ENCODE measurements around the gene HOXB5.

Gene HOXB5

DNA sequence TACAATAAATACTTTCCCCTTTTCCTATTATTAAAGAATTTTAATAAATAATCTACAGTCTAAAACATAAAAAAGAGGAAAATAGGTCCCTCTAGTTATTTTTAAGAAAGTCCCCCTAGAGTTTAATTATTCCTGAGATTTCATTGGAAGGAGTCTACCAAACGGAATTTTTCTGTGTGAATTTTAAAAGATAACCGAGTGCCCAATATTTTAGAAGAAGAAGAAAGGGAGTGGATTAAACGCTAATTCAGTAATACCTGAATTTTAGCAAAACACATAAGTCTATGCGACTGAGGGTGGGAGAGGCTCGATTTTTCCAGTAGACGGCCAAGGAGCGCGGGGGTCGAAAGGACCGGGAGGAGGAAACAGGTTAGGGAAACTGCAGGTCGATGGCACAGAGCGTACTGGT is 50.9 kb downstream of the HOXB5 start:
- Histone ChIP-seq H3K36me3 (ENCODE audit: control insufficient read depth, insufficient read depth, low read length) (peaks cover 10% of the 10 kb centered on the region), H3K4me1 (ENCODE audit: control insufficient read depth, insufficient read depth, low read length, poor library complexity, severe bottlenecking) (peaks cover 33% of the 10 kb centered on the region), H3K9me3 (ENCODE audit: control insufficient read depth, low read length) (no peaks in the 10 kb centered on the region), H3K27ac (ENCODE audit: low read depth, low read length, severe bottlenecking) (peak overlapping the region; percentile 95), H3K4me3 (ENCODE audit: extremely low read depth, insufficient read depth, low read length, poor library complexity, severe bottlenecking) (peak overlapping the region; percentile 57)
- 2 to 7% methylated on average over 9 to 11 of the region's 12 CpGs for WGBS, 2 experiments (ENCODE audit: insufficient coverage in 2 of 2)

DNA sequence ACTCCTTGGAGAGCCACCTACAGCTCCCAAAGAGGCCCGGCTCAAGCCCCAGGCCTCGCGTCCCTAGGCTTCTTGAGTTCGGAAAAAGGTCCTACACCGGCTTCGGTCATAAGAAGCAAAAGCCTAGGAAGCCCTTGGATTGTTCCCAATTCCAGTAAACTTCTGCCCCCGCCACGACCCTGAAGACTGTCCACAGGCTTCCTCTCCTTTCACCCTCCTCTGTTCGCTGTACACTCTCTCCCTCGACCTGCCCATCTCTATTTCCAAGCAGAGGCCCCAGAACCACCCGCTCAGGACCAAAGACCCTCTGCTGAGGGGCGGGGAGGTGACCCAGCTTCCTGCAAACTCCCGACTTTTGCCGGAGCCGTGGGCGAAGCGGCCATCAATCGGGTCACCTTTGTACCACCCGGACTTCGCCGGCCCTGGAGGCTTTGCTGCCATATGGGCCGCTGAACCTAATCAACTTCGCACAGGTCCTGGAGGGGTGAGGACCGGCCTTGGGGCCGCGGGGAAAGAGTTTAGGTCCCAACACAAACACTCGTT is 51.4 kb downstream of the HOXB5 start:
- H3K4me3 ChIP-seq (ENCODE audit: extremely low read depth, insufficient read depth, low read length, poor library complexity, severe bottlenecking) = peak overlapping the region; percentile 57
- H3K4me1 ChIP-seq (ENCODE audit: control insufficient read depth, insufficient read depth, low read length, poor library complexity, severe bottlenecking) = peaks cover 28% of the 10 kb centered on the region
- peaks cover 10% of the 10 kb centered on the region for H3K36me3 ChIP-seq (ENCODE audit: control insufficient read depth, insufficient read depth, low read length)
- no peaks in the 10 kb centered on the region for H3K9me3 ChIP-seq (ENCODE audit: control insufficient read depth, low read length)
- WGBS, 2 experiments (ENCODE audit: insufficient coverage in 2 of 2) = 36 to 37% methylated on average over 19 to 22 of the region's 27 CpGs
- H3K27ac ChIP-seq (ENCODE audit: low read depth, low read length, severe bottlenecking) = peak overlapping the region; percentile 83

DNA sequence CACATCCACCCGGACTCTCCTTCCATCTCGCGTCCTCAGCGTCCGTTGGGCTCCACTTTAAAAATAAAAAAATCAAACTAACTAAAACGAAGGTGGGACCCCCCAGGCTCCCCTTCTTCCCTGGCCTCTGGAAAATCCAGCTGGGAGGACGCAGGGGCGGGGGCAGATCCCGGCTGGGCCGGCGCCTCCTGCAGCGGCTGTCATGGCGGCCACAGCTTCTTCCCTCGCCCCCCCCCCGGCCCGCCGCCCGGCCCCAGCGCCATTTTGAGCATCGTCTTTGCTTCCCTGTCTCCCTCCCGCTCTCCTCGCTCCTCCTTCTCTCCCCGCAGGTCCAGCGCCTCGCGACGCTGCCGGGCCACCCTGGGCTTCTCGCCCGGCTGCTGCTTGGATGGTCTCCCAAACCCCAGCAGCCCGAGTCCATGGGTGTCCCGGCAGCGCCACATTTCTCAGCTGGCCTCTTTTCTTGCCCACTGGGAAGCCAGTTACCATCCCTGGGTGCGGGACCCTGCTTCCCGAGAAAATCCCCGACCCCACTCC is 51.9 kb downstream of the HOXB5 start:
- WGBS, 2 experiments (ENCODE audit: insufficient coverage in 2 of 2) = 53 to 58% methylated on average over 22 to 26 of the region's 36 CpGs
- peak overlapping the region; percentile 83 for H3K27ac ChIP-seq (ENCODE audit: low read depth, low read length, severe bottlenecking)

More for the DNA sequence above, 51.9 kb downstream of the HOXB5 start:
- Histone ChIP-seq H3K4me1 (ENCODE audit: control insufficient read depth, insufficient read depth, low read length, poor library complexity, severe bottlenecking) (peaks cover 23% of the 10 kb centered on the region), H3K9me3 (ENCODE audit: control insufficient read depth, low read length) (no peaks in the 10 kb centered on the region), H3K4me3 (ENCODE audit: extremely low read depth, insufficient read depth, low read length, poor library complexity, severe bottlenecking) (peak overlapping the region; percentile 57), H3K36me3 (ENCODE audit: control insufficient read depth, insufficient read depth, low read length) (peaks cover 10% of the 10 kb centered on the region)
